WTC11 (cell line): ENCODE results near the gene SLITRK5. TPM values are rescaled to one million over a fixed set of nuclear protein-coding genes. Genes with fewer than 3 reads are reported as not detected.

ENCODE experiments used
- ATAC-seq: fragments of 200-7000 bp; cut with Tn5 transposase; 2 replicates; pipeline ENCODE4 v1.10.0; 2021; ENCODE audit warnings: mild to moderate bottlenecking, moderate library complexity
- CTCF ChIA-PET: fragments of 300-600 bp; sonication (Branson Sonifier 250); formaldehyde crosslinking; loops from one replicate; lab custom pipeline; 2021; ENCODE audit warnings: antibody characterized with exemption; lab: Charles Lee
- POLR2A ChIA-PET: fragments of 350-600 bp; sonication (Branson Sonifier 250); formaldehyde crosslinking; loops from one replicate; lab custom pipeline; 2021; ENCODE audit warnings: antibody characterized with exemption; lab: Charles Lee
- DNase-seq: peaks from one replicate; pipeline ENCODE4 v3.0.0; 2021; ENCODE audit warnings: low spot score
- H3K27ac Mint-ChIP-seq: 2 replicates; pipeline ENCODE4 v1.8.0; 2021; ENCODE audit warnings: mixed read lengths
- H3K27me3 Mint-ChIP-seq: 2 replicates; pipeline ENCODE4 v1.8.0; 2021; ENCODE audit warnings: low read depth, mild to moderate bottlenecking, moderate library complexity, mixed read lengths
- H3K36me3 Mint-ChIP-seq: 2 replicates; pipeline ENCODE4 v1.8.0; 2021; ENCODE audit warnings: mixed read lengths
- H3K4me1 Mint-ChIP-seq: 2 replicates; pipeline ENCODE4 v1.8.0; 2022; ENCODE audit warnings: mixed read lengths
- H3K4me3 Mint-ChIP-seq: 2 replicates; pipeline ENCODE4 v1.8.0; 2021; ENCODE audit warnings: mild to moderate bottlenecking, moderate library complexity, mixed read lengths
- H3K9me3 Mint-ChIP-seq: 2 replicates; pipeline ENCODE4 v1.8.0; 2021; ENCODE audit warnings: mixed read lengths
- ARID4B ChIP-seq: sonication (generic); formaldehyde crosslinking; IDR thresholded peaks from 2 replicates; pipeline ENCODE4 v1.8.0; 2023; ENCODE audit warnings: missing genetic modification reagents, mild to moderate bottlenecking, borderline replicate concordance
- ATF2 ChIP-seq: sonication (generic); formaldehyde crosslinking; IDR thresholded peaks from 2 replicates; pipeline ENCODE4 v1.8.1; 2022; ENCODE audit warnings: low read depth, missing genetic modification reagents, borderline replicate concordance
- CREB1 ChIP-seq: sonication (generic); formaldehyde crosslinking; IDR thresholded peaks from 2 replicates; pipeline ENCODE4 v1.8.0; 2023; ENCODE audit warnings: mild to moderate bottlenecking, missing genetic modification reagents
- CREM ChIP-seq: sonication (generic); formaldehyde crosslinking; IDR thresholded peaks from 2 replicates; pipeline ENCODE4 v1.8.1; 2022; ENCODE audit warnings: mild to moderate bottlenecking, missing genetic modification reagents, moderate library complexity
- ELF4 ChIP-seq: sonication (generic); formaldehyde crosslinking; IDR thresholded peaks from 2 replicates; pipeline ENCODE4 v1.8.1; 2022; ENCODE audit warnings: low read depth, mild to moderate bottlenecking, moderate library complexity, missing genetic modification reagents
- ESRRA ChIP-seq: sonication (generic); formaldehyde crosslinking; IDR thresholded peaks from 2 replicates; pipeline ENCODE4 v1.8.1; 2022; ENCODE audit warnings: mild to moderate bottlenecking, missing genetic modification reagents, borderline replicate concordance
- FOXJ3 ChIP-seq: sonication (generic); formaldehyde crosslinking; IDR thresholded peaks from 2 replicates; pipeline ENCODE4 v1.9.0; 2021; ENCODE audit warnings: missing genetic modification reagents, mild to moderate bottlenecking, borderline replicate concordance
- FOXP1 ChIP-seq: sonication (generic); formaldehyde crosslinking; IDR thresholded peaks from 2 replicates; pipeline ENCODE4 v1.8.0; 2022; ENCODE audit warnings: missing genetic modification reagents, mild to moderate bottlenecking, moderate library complexity, borderline replicate concordance
- GTF2I ChIP-seq: fragments of 250-450 bp; sonication (Bioruptor Pico); conservative IDR thresholded peaks from 2 replicates; pipeline ENCODE4 v1.4.0; 2021; ENCODE audit warnings: mild to moderate bottlenecking
- IRF2 ChIP-seq: sonication (generic); formaldehyde crosslinking; IDR thresholded peaks from 2 replicates; pipeline ENCODE4 v1.8.0; 2022; ENCODE audit warnings: low read depth, missing genetic modification reagents, borderline replicate concordance
- KAT7 ChIP-seq: sonication (generic); formaldehyde crosslinking; IDR thresholded peaks from 2 replicates; pipeline ENCODE4 v1.8.1; 2023; ENCODE audit warnings: missing genetic modification reagents, mild to moderate bottlenecking, borderline replicate concordance
- NFATC4 ChIP-seq: fragments of 250-450 bp; sonication (Bioruptor Pico); IDR thresholded peaks from 2 replicates; pipeline ENCODE4 v1.9.0; 2021; ENCODE audit warnings: mild to moderate bottlenecking
- PRDM15 ChIP-seq: sonication (generic); formaldehyde crosslinking; IDR thresholded peaks from 2 replicates; pipeline ENCODE4 v1.8.0; 2022; ENCODE audit warnings: missing genetic modification reagents
- SOX15 ChIP-seq: fragments of 250-450 bp; sonication (Bioruptor Pico); IDR thresholded peaks from 2 replicates; pipeline ENCODE4 v1.9.0; 2021; ENCODE audit warnings: mild to moderate bottlenecking
- ZNF317 ChIP-seq: sonication (generic); formaldehyde crosslinking; IDR thresholded peaks from 2 replicates; pipeline ENCODE4 v1.8.1; 2023; ENCODE audit warnings: low read depth, mild to moderate bottlenecking, moderate library complexity, missing genetic modification reagents, borderline replicate concordance
- ZNF416 ChIP-seq: fragments of 250-450 bp; sonication (Bioruptor Pico); IDR thresholded peaks from 2 replicates; pipeline ENCODE4 v1.9.0; 2021; ENCODE audit warnings: mild to moderate bottlenecking, inconsistent platforms
- total RNA-seq: library from RNA; stranded (reverse); gene quantifications from 3 replicates; pipeline ENCODE4 v1.2.3, GENCODE V29; 2021
- TF ChIP-seq, protein P1 (sequence below): sonication (generic); formaldehyde crosslinking; IDR thresholded peaks from 2 replicates; pipeline ENCODE4 v1.8.0; 2022; ENCODE audit warnings: mild to moderate bottlenecking, missing genetic modification reagents
- TF ChIP-seq, protein P2 (sequence below): sonication (generic); formaldehyde crosslinking; IDR thresholded peaks from 2 replicates; pipeline ENCODE4 v1.8.1; 2023; ENCODE audit warnings: mild to moderate bottlenecking, missing genetic modification reagents, moderate library complexity
- TF ChIP-seq, protein P3 (sequence below): sonication (generic); formaldehyde crosslinking; IDR thresholded peaks from 2 replicates; pipeline ENCODE4 v1.8.1; 2023; ENCODE audit warnings: mild to moderate bottlenecking, moderate library complexity, missing genetic modification reagents

SLITRK5 gene
- total RNA-seq, 1 experiment from 2014 or later, result 3.7 TPM

DNA sequence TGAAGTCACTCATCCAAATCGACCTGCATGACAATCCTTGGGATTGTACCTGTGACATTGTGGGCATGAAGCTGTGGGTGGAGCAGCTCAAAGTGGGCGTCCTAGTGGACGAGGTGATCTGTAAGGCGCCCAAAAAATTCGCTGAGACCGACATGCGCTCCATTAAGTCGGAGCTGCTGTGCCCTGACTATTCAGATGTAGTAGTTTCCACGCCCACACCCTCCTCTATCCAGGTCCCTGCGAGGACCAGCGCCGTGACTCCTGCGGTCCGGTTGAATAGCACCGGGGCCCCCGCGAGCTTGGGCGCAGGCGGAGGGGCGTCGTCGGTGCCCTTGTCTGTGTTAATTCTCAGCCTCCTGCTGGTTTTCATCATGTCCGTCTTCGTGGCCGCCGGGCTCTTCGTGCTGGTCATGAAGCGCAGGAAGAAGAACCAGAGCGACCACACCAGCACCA lies 5.9 kb downstream of the SLITRK5 start:
- CTCF ChIA-PET, result no interaction called here
- ATAC-seq, result no peak
- no peaks in the 10 kb centered on the region for H3K9me3 Mint-ChIP-seq
- H3K4me1 Mint-ChIP-seq, result peaks cover 36% of the 10 kb centered on the region
- TF ChIP-seq PRDM15 (CRISPR knock-in tag) (no peak), GTF2I (CRISPR knock-in tag) (no peak), NFATC4 (CRISPR knock-in tag) (no peak)
- TF ChIP-seq, protein P1, sequence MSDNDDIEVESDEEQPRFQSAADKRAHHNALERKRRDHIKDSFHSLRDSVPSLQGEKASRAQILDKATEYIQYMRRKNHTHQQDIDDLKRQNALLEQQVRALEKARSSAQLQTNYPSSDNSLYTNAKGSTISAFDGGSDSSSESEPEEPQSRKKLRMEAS, result no peak
- H3K27me3 Mint-ChIP-seq, result peaks cover 67% of the 10 kb centered on the region
- H3K27ac Mint-ChIP-seq, result no peak overlapping the region
- H3K36me3 Mint-ChIP-seq, result peaks cover 16% of the 10 kb centered on the region
- POLR2A ChIA-PET, result no interaction called here
- H3K4me3 Mint-ChIP-seq, result peak overlapping the region; percentile 79
- no peak for DNase-seq

DNA sequence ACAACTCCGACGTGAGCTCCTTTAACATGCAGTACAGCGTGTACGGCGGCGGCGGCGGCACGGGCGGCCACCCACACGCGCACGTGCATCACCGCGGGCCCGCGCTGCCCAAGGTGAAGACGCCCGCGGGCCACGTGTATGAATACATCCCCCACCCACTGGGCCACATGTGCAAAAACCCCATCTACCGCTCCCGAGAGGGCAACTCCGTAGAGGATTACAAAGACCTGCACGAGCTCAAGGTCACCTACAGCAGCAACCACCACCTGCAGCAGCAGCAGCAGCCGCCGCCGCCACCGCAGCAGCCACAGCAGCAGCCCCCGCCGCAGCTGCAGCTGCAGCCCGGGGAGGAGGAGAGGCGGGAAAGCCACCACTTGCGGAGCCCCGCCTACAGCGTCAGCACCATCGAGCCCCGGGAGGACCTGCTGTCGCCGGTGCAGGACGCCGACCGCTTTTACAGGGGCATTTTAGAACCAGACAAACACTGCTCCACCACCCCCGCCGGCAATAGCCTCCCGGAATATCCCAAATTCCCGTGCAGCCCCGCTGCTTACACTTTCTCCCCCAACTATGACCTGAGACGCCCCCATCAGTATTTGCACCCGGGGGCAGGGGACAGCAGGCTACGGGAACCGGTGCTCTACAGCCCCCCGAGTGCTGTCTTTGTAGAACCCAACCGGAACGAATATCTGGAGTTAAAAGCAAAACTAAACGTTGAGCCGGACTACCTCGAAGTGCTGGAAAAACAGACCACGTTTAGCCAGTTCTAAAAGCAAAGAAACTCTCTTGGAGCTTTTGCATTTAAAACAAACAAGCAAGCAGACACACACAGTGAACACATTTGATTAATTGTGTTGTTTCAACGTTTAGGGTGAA lies 6.6 kb downstream of the SLITRK5 start:
- DNase-seq (peak; percentile 71), ATAC-seq (peak; percentile 66)
- Mint-ChIP-seq H3K27me3 (peaks cover 67% of the 10 kb centered on the region), H3K27ac (no peak overlapping the region), H3K9me3 (no peaks in the 10 kb centered on the region), H3K4me3 (peak overlapping the region; percentile 79), H3K4me1 (peaks cover 36% of the 10 kb centered on the region), H3K36me3 (peaks cover 16% of the 10 kb centered on the region)
- ChIA-PET CTCF (no interaction called here), POLR2A (no interaction called here)
- no peak for TF ChIP-seq ATF2
- peak; percentile 79; the same call in 1 of the 2 replicates for TF ChIP-seq CREM (CRISPR knock-in tag)
- TF ChIP-seq ELF4 (CRISPR knock-in tag), result no peak
- no peak; the same call in 1 of the 2 replicates for TF ChIP-seq CREB1
- TF ChIP-seq, protein P2, sequence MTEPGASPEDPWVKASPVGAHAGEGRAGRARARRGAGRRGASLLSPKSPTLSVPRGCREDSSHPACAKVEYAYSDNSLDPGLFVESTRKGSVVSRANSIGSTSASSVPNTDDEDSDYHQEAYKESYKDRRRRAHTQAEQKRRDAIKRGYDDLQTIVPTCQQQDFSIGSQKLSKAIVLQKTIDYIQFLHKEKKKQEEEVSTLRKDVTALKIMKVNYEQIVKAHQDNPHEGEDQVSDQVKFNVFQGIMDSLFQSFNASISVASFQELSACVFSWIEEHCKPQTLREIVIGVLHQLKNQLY (CRISPR knock-in tag), result no peak
- peak; percentile 93 for TF ChIP-seq ARID4B (CRISPR knock-in tag)
- peak; percentile 97 for TF ChIP-seq FOXP1 (CRISPR knock-in tag)
- peak; percentile 37; the same call in 1 of the 2 replicates for TF ChIP-seq ESRRA
- TF ChIP-seq KAT7 (CRISPR knock-in tag), result 0 out of 2 replicates have a peak, but pooled peaks have one; percentile 34
- no peak for TF ChIP-seq FOXJ3 (CRISPR knock-in tag)
- TF ChIP-seq SOX15 (CRISPR knock-in tag), result no peak
- TF ChIP-seq ZNF416 (CRISPR knock-in tag), result no peak
- peak; percentile 64; the same call in 1 of the 2 replicates for TF ChIP-seq ZNF317 (CRISPR knock-in tag)
- no peak for TF ChIP-seq IRF2 (CRISPR knock-in tag)
- TF ChIP-seq, protein P3, sequence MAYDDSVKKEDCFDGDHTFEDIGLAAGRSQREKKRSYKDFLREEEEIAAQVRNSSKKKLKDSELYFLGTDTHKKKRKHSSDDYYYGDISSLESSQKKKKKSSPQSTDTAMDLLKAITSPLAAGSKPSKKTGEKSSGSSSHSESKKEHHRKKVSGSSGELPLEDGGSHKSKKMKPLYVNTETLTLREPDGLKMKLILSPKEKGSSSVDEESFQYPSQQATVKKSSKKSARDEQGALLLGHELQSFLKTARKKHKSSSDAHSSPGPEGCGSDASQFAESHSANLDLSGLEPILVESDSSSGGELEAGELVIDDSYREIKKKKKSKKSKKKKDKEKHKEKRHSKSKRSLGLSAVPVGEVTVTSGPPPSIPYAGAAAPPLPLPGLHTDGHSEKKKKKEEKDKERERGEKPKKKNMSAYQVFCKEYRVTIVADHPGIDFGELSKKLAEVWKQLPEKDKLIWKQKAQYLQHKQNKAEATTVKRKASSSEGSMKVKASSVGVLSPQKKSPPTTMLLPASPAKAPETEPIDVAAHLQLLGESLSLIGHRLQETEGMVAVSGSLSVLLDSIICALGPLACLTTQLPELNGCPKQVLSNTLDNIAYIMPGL (CRISPR knock-in tag), result peak; percentile 61; the same call in 1 of the 2 replicates
